Ascending aorta (tissue), 2 donors: ENCODE measurements around the gene MRPL52. TPM values are rescaled to one million over a fixed set of nuclear protein-coding genes. Genes with fewer than 3 reads are reported as not detected.
A peak's percentile ranks its signal among the peaks of the same experiment; 100 is the strongest.

Experiments
- DNase-seq, 2 donors: peaks; one replicate each; pipeline ENCODE4 v3.0.0-alpha.2; 2019; ENCODE audit warnings: low spot score in 2 of 2
- H3K27ac ChIP-seq, 2 donors: fragments of 200-600 bp; sonication (generic); one replicate each; pipeline ENCODE4 v1.5.1; 2016 to 2017; ENCODE audit warnings: mild to moderate bottlenecking in 1 of 2
- H3K27me3 ChIP-seq: fragments of 200-600 bp; sonication (generic); one replicate; pipeline ENCODE4 v1.5.1; 2017
- H3K36me3 ChIP-seq, 2 donors: fragments of 200-600 bp; sonication (generic); one replicate each; pipeline ENCODE4 v1.5.1; 2016
- H3K4me1 ChIP-seq, 2 donors: fragments of 200-600 bp; sonication (generic); one replicate each; pipeline ENCODE4 v1.5.1; 2016 to 2017; ENCODE audit warnings: mild to moderate bottlenecking in 1 of 2
- H3K4me3 ChIP-seq, 2 donors: fragments of 200-600 bp; sonication (generic); one replicate each; pipeline ENCODE4 v1.5.1; 2016 to 2017; ENCODE audit warnings: mild to moderate bottlenecking in 1 of 2
- H3K9me3 ChIP-seq, 2 donors: fragments of 200-600 bp; sonication (generic); one replicate each; pipeline ENCODE4 v1.5.1; 2016
- CTCF ChIP-seq, 3 experiments: fragments of 200-600 bp in 2 of 3; fragments of 450-650 bp in 1 of 3; sonication (generic) in 2 of 3; IDR thresholded peaks; one replicate each; pipeline ENCODE4 v1.5.1; 2016 to 2019; ENCODE audit warnings: antibody characterized with exemption in 3 of 3, mild to moderate bottlenecking in 1 of 3, moderate library complexity in 1 of 3
- intact Hi-C: fragments of 100-400 bp; cut with DNase I; formaldehyde crosslinking; loops from one replicate; pipeline ENCODE4 v1.15.1; 2023
- total RNA-seq: library from RNA; depleted of rRNA; stranded (reverse); fragments of >200 nt; gene quantifications from one replicate; pipeline ENCODE4 v1.1.0, GENCODE V29; 2016

MRPL52 gene
- total RNA-seq, 1 donor from 2014 or later: 6.6 TPM

- H3K27ac ChIP-seq: peak overlapping the region; percentile 91 to 94
- peak; percentile 51 to 85 for DNase-seq
- H3K4me3 ChIP-seq: peak overlapping the region; percentile 68 to 86
- H3K27me3 ChIP-seq: no peaks in the 10 kb centered on the region
- TF ChIP-seq CTCF (IDR thresholded peaks at IDR 0.05): no peak
- peaks cover 0 to 20% of the 10 kb centered on the region in 2 donors for H3K4me1 ChIP-seq
- intact Hi-C loops: loop anchor here (2.0 to 10.0 kb wide), 6 partner anchors 15 to 467 kb away; partner anchors contain the start of genes AJUBA, BCL2L2, LRP10 and PPP1R3E
- H3K36me3 ChIP-seq: peaks cover 31 to 39% of the 10 kb centered on the region in 2 donors
- no peaks in the 10 kb centered on the region for H3K9me3 ChIP-seq
Measured at GRCh38 chr14:22837750-22838538, 8.3 kb downstream of the MRPL52 start.

GRCh38 chr14:22838631-22839041 is 8.9 kb downstream of the MRPL52 start:
- intact Hi-C loops: loop anchor here (5.0 to 10.0 kb wide), 5 partner anchors 34 to 466 kb away; partner anchors contain the start of genes AJUBA, BCL2L2, LRP10 and PPP1R3E
- Histone ChIP-seq H3K27me3 (no peaks in the 10 kb centered on the region), H3K4me1 (peaks cover 0 to 20% of the 10 kb centered on the region in 2 donors)

GRCh38 chr14:22839159-22839779 is 9.6 kb downstream of the MRPL52 start:
- Histone ChIP-seq H3K36me3 (peaks cover 34 to 39% of the 10 kb centered on the region in 2 donors), H3K27ac (peak overlapping the region; percentile 91 to 94), H3K4me1 (peaks cover 0 to 20% of the 10 kb centered on the region in 2 donors), H3K4me3 (peak overlapping the region; percentile 68 to 86), H3K9me3 (no peaks in the 10 kb centered on the region), H3K27me3 (no peaks in the 10 kb centered on the region)
- no peak for TF ChIP-seq CTCF (IDR thresholded peaks at IDR 0.05)
- intact Hi-C loops: loop anchor here (5.0 to 10.0 kb wide), 5 partner anchors 33 to 466 kb away; partner anchors contain the start of genes AJUBA, BCL2L2, LRP10 and PPP1R3E
- DNase-seq: peak in 1 of 2 donors; percentile 76

More at GRCh38 chr14:22838631-22839041, 8.9 kb downstream of the MRPL52 start:
- TF ChIP-seq CTCF (IDR thresholded peaks at IDR 0.05): no peak
- Histone ChIP-seq H3K4me3 (peak overlapping the region; percentile 68 to 86), H3K27ac (peak overlapping the region; percentile 91 to 94), H3K9me3 (no peaks in the 10 kb centered on the region), H3K36me3 (peaks cover 34 to 39% of the 10 kb centered on the region in 2 donors)
- DNase-seq: peak in 1 of 2 donors; percentile 69

DNA sequence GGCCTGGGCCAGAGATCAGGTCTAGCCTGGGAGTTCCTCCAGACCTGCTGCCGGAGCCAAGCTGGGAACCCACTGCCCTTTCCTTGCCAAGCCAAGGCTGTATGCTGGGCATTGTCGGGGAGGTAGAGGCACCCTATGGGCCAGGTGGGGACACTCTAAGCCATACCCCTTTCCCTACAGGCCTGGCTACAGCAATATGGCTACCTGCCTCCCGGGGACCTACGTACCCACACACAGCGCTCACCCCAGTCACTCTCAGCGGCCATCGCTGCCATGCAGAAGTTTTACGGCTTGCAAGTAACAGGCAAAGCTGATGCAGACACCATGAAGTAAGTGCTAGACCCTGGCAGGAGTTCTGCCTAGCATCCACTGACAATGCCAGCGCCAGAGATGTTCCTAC is 11.6 kb downstream of the MRPL52 start:
- intact Hi-C loops: loop anchor here (10.0 kb wide), 1 partner anchor 1367 kb away; the partner anchor contains the start of genes RAB2B and TOX4
- Histone ChIP-seq H3K27ac (peak overlapping the region; percentile 21 to 31), H3K9me3 (no peaks in the 10 kb centered on the region), H3K4me1 (peaks cover 4 to 22% of the 10 kb centered on the region in 2 donors), H3K36me3 (peaks cover 53 to 58% of the 10 kb centered on the region in 2 donors), H3K4me3 (no peak overlapping the region), H3K27me3 (no peaks in the 10 kb centered on the region)
- no peak for TF ChIP-seq CTCF (IDR thresholded peaks at IDR 0.05)
- no peak for DNase-seq

- peaks cover 57 to 62% of the 10 kb centered on the region in 2 donors for H3K36me3 ChIP-seq
- no peaks in the 10 kb centered on the region for H3K9me3 ChIP-seq
- no peak for DNase-seq
- intact Hi-C loops: loop anchor here (10.0 kb wide), 1 partner anchor 1367 kb away; the partner anchor contains the start of genes RAB2B and TOX4
- H3K4me3 ChIP-seq: no peak overlapping the region
- H3K4me1 ChIP-seq: peaks cover 7 to 26% of the 10 kb centered on the region in 2 donors
- H3K27me3 ChIP-seq: no peaks in the 10 kb centered on the region
- peak overlapping the region in 1 of 2 donors; percentile 21 for H3K27ac ChIP-seq
- TF ChIP-seq CTCF (IDR thresholded peaks at IDR 0.05): no peak
Measured at GRCh38 chr14:22841769-22842168, 12.1 kb downstream of the MRPL52 start.
